ENCODE measurements around the gene APEX1.

The APEX1 gene

GRCh38 chr14:20428010-20428365 lies 27.0 kb upstream of the APEX1 start:
- DNase-seq (ENCODE audit: extremely low read depth, low read depth), result no peak
- TF ChIP-seq CTCF (IDR thresholded peaks at IDR 0.05; ENCODE audit: low read depth, low read length), result no peak

GRCh38 chr14:20428802-20429201 lies 26.2 kb upstream of the APEX1 start:
- TF ChIP-seq CTCF (IDR thresholded peaks at IDR 0.05; ENCODE audit: low read depth, low read length), result no peak
- DNase-seq (ENCODE audit: extremely low read depth, low read depth), result no peak

- no peak for DNase-seq (ENCODE audit: extremely low read depth, low read depth)
- TF ChIP-seq CTCF (IDR thresholded peaks at IDR 0.05; ENCODE audit: low read depth, low read length), result no peak
Observed at GRCh38 chr14:20429801-20430669, 25.0 kb upstream of the APEX1 start.

GRCh38 chr14:20434701-20435581 lies 20.1 kb upstream of the APEX1 start:
- TF ChIP-seq CTCF (IDR thresholded peaks at IDR 0.05; ENCODE audit: low read depth, low read length), result no peak
- DNase-seq (ENCODE audit: extremely low read depth, low read depth), result no peak

- TF ChIP-seq CTCF (IDR thresholded peaks at IDR 0.05; ENCODE audit: low read depth, low read length), result no peak
- no peak for DNase-seq (ENCODE audit: extremely low read depth, low read depth)
Observed at GRCh38 chr14:20435582-20436362, 19.3 kb upstream of the APEX1 start, which contains the start of gene KLHL33. TSS of gene KLHL33 (minus strand) at chr14:20436166. CDS start at chr14:20435811, 355 bp downstream.

- TF ChIP-seq CTCF (IDR thresholded peaks at IDR 0.05; ENCODE audit: low read depth, low read length), result no peak
- no peak for DNase-seq (ENCODE audit: extremely low read depth, low read depth)
Observed at GRCh38 chr14:20436363-20436755, 18.7 kb upstream of the APEX1 start.

All from AG09319 (cell line).